GM13976 (cell line): ENCODE results near the gene EFNA5.

Experiments used
- DNase-seq: peaks from one replicate; pipeline ENCODE4 v3.0.0; 2012; ENCODE audit warnings: low spot score
- in situ Hi-C: fragments of 300-500 bp; cut with MboI; formaldehyde crosslinking; loops from one replicate; pipeline ENCODE4 v1.12.0; 2022; ENCODE audit warnings: low sequenced_read_pairs, mixed read lengths, inconsistent platforms; ENCODE audit not compliant: unreplicated experiment
- TF ChIP-seq, protein P1 (sequence below): IDR thresholded peaks from 2 replicates; pipeline ENCODE4 v1.5.1; 2012; ENCODE audit warnings: borderline replicate concordance, mild to moderate bottlenecking; ENCODE audit not compliant: insufficient read depth; ENCODE audit errors: extremely low read depth, missing control alignments, control extremely low read depth

Gene EFNA5

DNA sequence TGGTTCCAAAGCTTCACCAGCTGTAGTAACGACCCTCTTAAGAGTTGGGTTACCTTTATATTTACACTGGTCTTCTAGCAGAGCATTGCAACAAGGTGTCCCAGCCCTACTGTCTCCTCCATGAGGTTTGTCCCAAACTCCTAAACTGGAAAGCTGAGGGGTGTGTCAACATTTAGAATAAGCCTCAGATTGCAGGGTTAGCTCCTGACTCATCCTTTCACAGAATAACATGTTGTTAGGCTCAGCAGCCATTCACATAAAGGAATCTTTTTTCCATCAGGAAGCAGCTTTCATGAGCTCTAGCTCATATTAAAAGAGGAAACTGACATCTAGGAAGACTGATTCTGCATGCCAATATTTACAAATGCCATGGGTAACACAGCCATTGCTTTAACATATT is 238.7 kb downstream of the EFNA5 start:
- in situ Hi-C loops: no loop called here
- TF ChIP-seq, protein P1, sequence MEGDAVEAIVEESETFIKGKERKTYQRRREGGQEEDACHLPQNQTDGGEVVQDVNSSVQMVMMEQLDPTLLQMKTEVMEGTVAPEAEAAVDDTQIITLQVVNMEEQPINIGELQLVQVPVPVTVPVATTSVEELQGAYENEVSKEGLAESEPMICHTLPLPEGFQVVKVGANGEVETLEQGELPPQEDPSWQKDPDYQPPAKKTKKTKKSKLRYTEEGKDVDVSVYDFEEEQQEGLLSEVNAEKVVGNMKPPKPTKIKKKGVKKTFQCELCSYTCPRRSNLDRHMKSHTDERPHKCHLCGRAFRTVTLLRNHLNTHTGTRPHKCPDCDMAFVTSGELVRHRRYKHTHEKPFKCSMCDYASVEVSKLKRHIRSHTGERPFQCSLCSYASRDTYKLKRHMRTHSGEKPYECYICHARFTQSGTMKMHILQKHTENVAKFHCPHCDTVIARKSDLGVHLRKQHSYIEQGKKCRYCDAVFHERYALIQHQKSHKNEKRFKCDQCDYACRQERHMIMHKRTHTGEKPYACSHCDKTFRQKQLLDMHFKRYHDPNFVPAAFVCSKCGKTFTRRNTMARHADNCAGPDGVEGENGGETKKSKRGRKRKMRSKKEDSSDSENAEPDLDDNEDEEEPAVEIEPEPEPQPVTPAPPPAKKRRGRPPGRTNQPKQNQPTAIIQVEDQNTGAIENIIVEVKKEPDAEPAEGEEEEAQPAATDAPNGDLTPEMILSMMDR: no peak
- no peak for DNase-seq

GRCh38 chr5:107431536-107431935 is 239.2 kb downstream of the EFNA5 start:
- in situ Hi-C loops: no loop called here
- no peak for DNase-seq
- TF ChIP-seq, protein P1: no peak

- in situ Hi-C loops: no loop called here
- no peak for DNase-seq
- TF ChIP-seq, protein P1: no peak
Measured at GRCh38 chr5:107430071-107430625, 240.6 kb downstream of the EFNA5 start.

DNA sequence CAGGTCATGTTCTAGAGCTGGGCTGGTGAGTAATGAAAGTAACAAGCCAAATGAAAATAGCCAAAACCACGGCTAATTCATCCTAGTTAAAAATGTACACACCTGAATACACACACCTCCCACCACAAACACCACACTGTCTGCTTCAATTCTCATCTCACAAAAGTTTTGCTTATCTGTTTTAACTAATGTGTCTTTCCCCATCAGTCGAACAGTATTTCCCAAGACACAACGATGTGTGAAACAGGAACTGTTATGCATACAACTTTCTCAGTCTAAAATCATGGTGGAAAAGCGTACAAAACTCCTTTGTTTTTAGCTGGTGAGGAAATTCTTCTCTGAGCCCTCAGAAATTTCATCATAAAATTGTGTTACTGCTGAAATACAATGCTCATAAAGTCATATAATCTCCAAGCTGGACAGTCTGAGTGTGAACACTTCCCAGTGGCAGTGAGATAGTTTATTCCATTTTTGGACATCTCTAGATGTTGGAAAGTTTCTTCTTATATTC is 242.4 kb downstream of the EFNA5 start:
- in situ Hi-C loops: no loop called here
- DNase-seq: no peak
- TF ChIP-seq, protein P1: no peak

DNA sequence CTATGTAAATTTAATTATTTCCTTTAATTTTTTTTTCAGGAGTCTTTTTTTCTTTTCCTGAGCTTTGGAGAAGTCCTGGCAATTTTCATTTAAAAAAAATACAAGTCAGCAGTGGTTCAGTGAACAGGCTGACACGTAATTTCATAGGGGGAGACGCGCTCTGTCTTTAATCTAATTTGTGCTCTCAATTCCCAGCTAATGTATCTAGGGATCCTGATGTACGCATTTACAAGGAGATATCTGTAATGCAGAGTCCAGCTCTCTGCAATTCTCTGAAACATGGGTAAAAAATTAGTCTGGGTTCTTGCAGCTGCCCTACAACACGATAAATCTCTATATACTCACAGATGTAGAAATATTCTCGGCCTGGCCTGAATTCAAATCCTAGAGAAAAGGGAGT is 243.9 kb downstream of the EFNA5 start:
- DNase-seq: no peak
- in situ Hi-C loops: no loop called here
- TF ChIP-seq, protein P1: no peak

DNA sequence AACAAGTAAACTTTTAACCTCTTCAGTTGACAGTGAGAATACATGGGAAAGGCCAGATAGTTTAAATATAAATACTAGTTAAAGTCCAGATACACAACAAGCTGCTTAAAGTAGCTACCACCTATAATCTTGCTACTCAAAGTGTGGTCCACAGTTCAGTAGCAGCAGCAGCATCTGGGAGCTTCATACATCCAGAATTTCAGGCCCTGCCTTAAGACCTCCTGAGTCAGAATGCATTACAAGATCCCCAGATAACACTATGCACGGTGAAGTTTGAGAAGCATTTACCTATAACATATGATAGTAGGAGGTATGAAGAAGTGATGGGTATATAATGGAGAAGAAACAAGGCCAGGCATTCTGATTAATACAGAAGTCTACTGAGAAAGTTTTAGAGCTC is 244.5 kb downstream of the EFNA5 start:
- TF ChIP-seq, protein P1: no peak
- in situ Hi-C loops: no loop called here
- DNase-seq: no peak
